ENCODE results near the gene KISS1. TPM values are rescaled to one million over a fixed set of nuclear protein-coding genes. Genes with fewer than 3 reads are reported as not detected.

Gene KISS1
- polyA plus RNA-seq, 1 donor from 2014 or later = not detected

GRCh38 chr1:204171751-204172178 is 24.5 kb downstream of the KISS1 start:
- Histone ChIP-seq H4K20me1 (ENCODE audit: insufficient read depth) (no peaks in the 10 kb centered on the region), H2AFZ (ENCODE audit: low read depth, low read length) (no peak overlapping the region), H3K9me2 (ENCODE audit: insufficient read depth, low read length) (no peaks in the 10 kb centered on the region), H3K4me2 (ENCODE audit: low read length) (no peak overlapping the region), H3F3A (ENCODE audit: insufficient read depth, low read length, poor library complexity, severe bottlenecking) (no peaks in the 10 kb centered on the region), H3K9ac (ENCODE audit: low read length) (no peak overlapping the region), H3K9me3 (ENCODE audit: low read length) (no peaks in the 10 kb centered on the region), H3K79me2 (replicated peaks; ENCODE audit: insufficient read depth, low read length) (no peaks in the 10 kb centered on the region), H3K27me3 (ENCODE audit: insufficient read depth, low read depth, low read length) (no peaks in the 10 kb centered on the region), H3K4me3 (ENCODE audit: low read length) (no peak overlapping the region), H3K27ac (ENCODE audit: low read length) (no peak overlapping the region), H3K36me3 (ENCODE audit: insufficient read depth, low read length) (no peaks in the 10 kb centered on the region)
- TF ChIP-seq MXI1 (conservative IDR thresholded peaks at IDR 0.05; ENCODE audit: poor library complexity, severe bottlenecking) (no peak), REST (IDR thresholded peaks at IDR 0.05; ENCODE audit: borderline replicate concordance) (no peak), POLR2AphosphoS5 (IDR thresholded peaks at IDR 0.05) (no peak), TAF1 (IDR thresholded peaks at IDR 0.05; ENCODE audit: low read depth) (no peak), RAD21 (conservative IDR thresholded peaks at IDR 0.05) (no peak), EP300 (conservative IDR thresholded peaks at IDR 0.05; ENCODE audit: poor library complexity, severe bottlenecking) (no peak), SMC3 (conservative IDR thresholded peaks at IDR 0.05; ENCODE audit: poor library complexity) (no peak), EZH2 (IDR thresholded peaks at IDR 0.05; ENCODE audit: borderline replicate concordance, insufficient read depth, low read length, poor library complexity, severe bottlenecking) (no peak), CTCF (IDR thresholded peaks at IDR 0.05; ENCODE audit: poor library complexity, severe bottlenecking) (no peak)

- Histone ChIP-seq H3K9me2 (ENCODE audit: insufficient read depth, low read length) (no peaks in the 10 kb centered on the region), H3K27ac (ENCODE audit: low read length) (no peak overlapping the region)
- TF ChIP-seq RAD21 (conservative IDR thresholded peaks at IDR 0.05) (no peak), SMC3 (conservative IDR thresholded peaks at IDR 0.05; ENCODE audit: poor library complexity) (no peak), EP300 (conservative IDR thresholded peaks at IDR 0.05; ENCODE audit: poor library complexity, severe bottlenecking) (no peak), CTCF (IDR thresholded peaks at IDR 0.05; ENCODE audit: poor library complexity, severe bottlenecking) (no peak), MXI1 (conservative IDR thresholded peaks at IDR 0.05; ENCODE audit: poor library complexity, severe bottlenecking) (no peak)
Measured at GRCh38 chr1:204170494-204171155, 25.7 kb downstream of the KISS1 start.

More at GRCh38 chr1:204170494-204171155, 25.7 kb downstream of the KISS1 start:
- H3K4me2 ChIP-seq (ENCODE audit: low read length) = no peak overlapping the region
- H2AFZ ChIP-seq (ENCODE audit: low read depth, low read length) = no peak overlapping the region
- no peaks in the 10 kb centered on the region for H3K79me2 ChIP-seq (replicated peaks; ENCODE audit: insufficient read depth, low read length)
- no peak overlapping the region for H3K9ac ChIP-seq (ENCODE audit: low read length)
- H3K36me3 ChIP-seq (ENCODE audit: insufficient read depth, low read length) = no peaks in the 10 kb centered on the region
- no peaks in the 10 kb centered on the region for H3K9me3 ChIP-seq (ENCODE audit: low read length)
- H3K4me3 ChIP-seq (ENCODE audit: low read length) = no peak overlapping the region
- H3F3A ChIP-seq (ENCODE audit: insufficient read depth, low read length, poor library complexity, severe bottlenecking) = no peaks in the 10 kb centered on the region
- no peaks in the 10 kb centered on the region for H3K27me3 ChIP-seq (ENCODE audit: insufficient read depth, low read depth, low read length)
- H4K20me1 ChIP-seq (ENCODE audit: insufficient read depth) = no peaks in the 10 kb centered on the region

All from neural cell (in vitro differentiated cells).